Natural killer cell treated with Interleukin-12 subunit alpha and Interleukin-12 subunit beta and Interleukin-15 and Interleukin-18, amount 100 ng/mL, for 72 hours (primary cell): Measurements from ENCODE around the gene ATG9A. TPM values are rescaled to one million over a fixed set of nuclear protein-coding genes. Genes with fewer than 3 reads are reported as not detected.

ENCODE experiments used
- total RNA-seq, 2 donors: library from RNA; stranded (reverse); gene quantifications; one replicate each; pipeline ENCODE4 v1.2.3, GENCODE V29; 2022

ATG9A gene
- total RNA-seq, 2 donors from 2014 or later = 43.0 to 52.7 TPM

Other genes with a start within 250 kb of the ATG9A start
- gene FEV, start 244.5 kb downstream of the ATG9A start, total RNA-seq = not detected
- gene CRYBA2, start 236.2 kb downstream of the ATG9A start, total RNA-seq = not detected
- not detected for gene CFAP65, start 188.1 kb downstream of the ATG9A start, total RNA-seq
- under 1 TPM in 1 of 2 donors, not detected in 1; 0.28 TPM for gene IHH, start 168.7 kb downstream of the ATG9A start, total RNA-seq
- gene NHEJ1, start 68.8 kb downstream of the ATG9A start, total RNA-seq = 10 to 100 TPM; 17.9 to 18.8 TPM
- 1 to 10 TPM; 2.4 to 3.3 TPM for gene SLC23A3, start 59.6 kb downstream of the ATG9A start, total RNA-seq
- gene CNPPD1, start 52.7 kb downstream of the ATG9A start, total RNA-seq = 10 to 100 TPM; 60.8 to 68.5 TPM
- gene RETREG2, start 51.4 kb downstream of the ATG9A start, total RNA-seq = 10 to 100 TPM; 69.3 to 79.8 TPM
- 10 to 100 TPM; 40.4 to 51.8 TPM for gene ZFAND2B, start 22.9 kb downstream of the ATG9A start, total RNA-seq
- 10 to 100 TPM; 16.7 to 18.1 TPM for gene ABCB6, start 10.7 kb downstream of the ATG9A start, total RNA-seq
- 10 to 100 TPM; 82.5 to 87.6 TPM for gene ANKZF1, start 170 bp upstream of the ATG9A start, total RNA-seq
- 1 to 10 TPM; 3.5 to 3.6 TPM for gene GLB1L, start 15.8 kb upstream of the ATG9A start, total RNA-seq
- gene STK16, start 15.8 kb upstream of the ATG9A start, total RNA-seq = 10 to 100 TPM; 26.8 to 27.8 TPM
- not detected for gene TUBA4B, start 23.6 kb upstream of the ATG9A start, total RNA-seq
- 100 to 1,000 TPM; 159 to 161 TPM for gene TUBA4A, start 24.3 kb upstream of the ATG9A start, total RNA-seq
- gene DNAJB2, start 49.7 kb upstream of the ATG9A start, total RNA-seq = 10 to 100 TPM; 43.4 to 47.9 TPM
- gene PTPRN, start 79.8 kb upstream of the ATG9A start, total RNA-seq = not detected
- gene RESP18, start 103.1 kb upstream of the ATG9A start, total RNA-seq = not detected
- gene DNPEP, start 158.3 kb upstream of the ATG9A start, total RNA-seq = 100 to 1,000 TPM in 1 of 2 donors, 10 to 100 TPM in 1; 85.3 to 116 TPM
- not detected for gene DES, start 188.7 kb upstream of the ATG9A start, total RNA-seq
- gene SPEG, start 205.2 kb upstream of the ATG9A start, total RNA-seq = under 1 TPM in 1 of 2 donors, not detected in 1; 0.86 TPM